CD4-positive, alpha-beta T cell (primary cell): ENCODE data around the gene SNTG2. TPM values are rescaled to one million over a fixed set of nuclear protein-coding genes. Genes with fewer than 3 reads are reported as not detected.

ENCODE experiments used
- ATAC-seq: fragments of 200-7000 bp; cut with Tn5 transposase; one replicate; pipeline ENCODE4 v1.10.0; 2022; ENCODE audit warnings: mild to moderate bottlenecking; ENCODE audit not compliant: poor library complexity
- CTCF ChIA-PET: fragments of 350-600 bp; sonication (Branson Sonifier 250); formaldehyde crosslinking; loops from one replicate; lab custom pipeline; 2021; ENCODE audit warnings: antibody characterized with exemption, inconsistent platforms; lab: Charles Lee
- POLR2A ChIA-PET: fragments of 350-600 bp; sonication (Branson Sonifier 250); formaldehyde crosslinking; loops from one replicate; lab custom pipeline; 2021; ENCODE audit warnings: antibody characterized with exemption, inconsistent platforms; lab: Charles Lee
- DNase-seq, 14 experiments: peaks; one replicate each; pipeline ENCODE4 v3.0.0-alpha.2; 2013 to 2020; ENCODE audit warnings: mixed read lengths in 2 of 14
- H3K27ac ChIP-seq, 2 donors: one replicate each; pipeline versions ENCODE4 v1.5.1 to v1.7.0; 2013; ENCODE audit warnings: low read length in 2 of 2, low read depth in 1 of 2, mild to moderate bottlenecking in 1 of 2
- H3K27me3 ChIP-seq, 2 experiments: 1 replicate in 1 of 2; 2 replicates in 1 of 2; pipeline versions ENCODE4 v1.6.1 to v1.7.0; 2013; ENCODE audit warnings: low read length in 2 of 2, control low read depth in 1 of 2, mild to moderate bottlenecking in 1 of 2, moderate library complexity in 1 of 2; ENCODE audit not compliant: insufficient read depth in 2 of 2, control insufficient read depth in 1 of 2
- H3K36me3 ChIP-seq: one replicate; pipeline ENCODE4 v1.6.1; 2013; ENCODE audit warnings: low read length, control low read depth; ENCODE audit not compliant: insufficient read depth
- H3K4me1 ChIP-seq: one replicate; pipeline ENCODE4 v1.6.1; 2013; ENCODE audit warnings: low read length, control low read depth; ENCODE audit not compliant: insufficient read depth
- H3K4me3 ChIP-seq: one replicate; pipeline ENCODE4 v1.5.1; 2013; ENCODE audit warnings: mild to moderate bottlenecking, low read length, moderate library complexity
- H3K9me3 ChIP-seq, 2 experiments: 1 replicate in 1 of 2; 2 replicates in 1 of 2; pipeline versions ENCODE4 v1.6.1 to v1.7.0; 2013; ENCODE audit warnings: low read length in 2 of 2, mild to moderate bottlenecking in 2 of 2, control low read depth in 1 of 2, moderate library complexity in 1 of 2; ENCODE audit not compliant: control insufficient read depth in 1 of 2, insufficient read depth in 1 of 2
- H3K27ac Mint-ChIP-seq: one replicate; pipeline ENCODE4 v1.8.0; 2020; ENCODE audit warnings: mixed read lengths
- H3K27me3 Mint-ChIP-seq: one replicate; pipeline ENCODE4 v1.8.0; 2021; ENCODE audit warnings: mixed read lengths
- H3K36me3 Mint-ChIP-seq: one replicate; pipeline ENCODE4 v1.8.0; 2021; ENCODE audit warnings: low read depth, mixed read lengths
- H3K4me1 Mint-ChIP-seq: one replicate; pipeline ENCODE4 v1.8.0; 2021; ENCODE audit warnings: low read depth, mixed read lengths
- H3K4me3 Mint-ChIP-seq: one replicate; pipeline ENCODE4 v1.8.0; 2020; ENCODE audit warnings: mild to moderate bottlenecking, mixed read lengths
- H3K9me3 Mint-ChIP-seq: one replicate; pipeline ENCODE4 v1.8.0; 2020; ENCODE audit warnings: mixed read lengths
- intact Hi-C, 2 experiments: fragments of 100-400 bp; cut with DNase I in 1 of 2; cut with micrococcal nuclease in 1 of 2; formaldehyde crosslinking; loops; one replicate each; pipeline versions ENCODE4 v1.15.1 to v1.9.0; 2023 to 2025; cut with DNase I, micrococcal nuclease
- total RNA-seq, 174 experiments: library from RNA in 2 of 174; stranded (reverse) in 2 of 174; gene quantifications; one replicate each; pipeline ENCODE4 v1.2.3 and lab custom pipeline; 2021 to 2026
- TF ChIP-seq, protein P1 (sequence below): fragments of 200-600 bp; IDR thresholded peaks from one replicate; pipeline ENCODE4 v1.8.0; 2022; ENCODE audit warnings: antibody characterized with exemption, mild to moderate bottlenecking

Gene SNTG2
- total RNA-seq, 2 experiments from 2014 or later: 1.1 to 1.5 TPM

- no peak overlapping the region for H3K4me3 Mint-ChIP-seq
- H3K36me3 Mint-ChIP-seq: no peaks in the 10 kb centered on the region
- ATAC-seq (no peak), DNase-seq (no peak)
- H3K9me3 Mint-ChIP-seq: no peaks in the 10 kb centered on the region
- no peak overlapping the region for H3K27ac Mint-ChIP-seq
- ChIA-PET CTCF (no interaction called here), POLR2A (no interaction called here)
- TF ChIP-seq, protein P1, sequence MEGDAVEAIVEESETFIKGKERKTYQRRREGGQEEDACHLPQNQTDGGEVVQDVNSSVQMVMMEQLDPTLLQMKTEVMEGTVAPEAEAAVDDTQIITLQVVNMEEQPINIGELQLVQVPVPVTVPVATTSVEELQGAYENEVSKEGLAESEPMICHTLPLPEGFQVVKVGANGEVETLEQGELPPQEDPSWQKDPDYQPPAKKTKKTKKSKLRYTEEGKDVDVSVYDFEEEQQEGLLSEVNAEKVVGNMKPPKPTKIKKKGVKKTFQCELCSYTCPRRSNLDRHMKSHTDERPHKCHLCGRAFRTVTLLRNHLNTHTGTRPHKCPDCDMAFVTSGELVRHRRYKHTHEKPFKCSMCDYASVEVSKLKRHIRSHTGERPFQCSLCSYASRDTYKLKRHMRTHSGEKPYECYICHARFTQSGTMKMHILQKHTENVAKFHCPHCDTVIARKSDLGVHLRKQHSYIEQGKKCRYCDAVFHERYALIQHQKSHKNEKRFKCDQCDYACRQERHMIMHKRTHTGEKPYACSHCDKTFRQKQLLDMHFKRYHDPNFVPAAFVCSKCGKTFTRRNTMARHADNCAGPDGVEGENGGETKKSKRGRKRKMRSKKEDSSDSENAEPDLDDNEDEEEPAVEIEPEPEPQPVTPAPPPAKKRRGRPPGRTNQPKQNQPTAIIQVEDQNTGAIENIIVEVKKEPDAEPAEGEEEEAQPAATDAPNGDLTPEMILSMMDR: no peak
- no peaks in the 10 kb centered on the region for H3K4me1 Mint-ChIP-seq
- H3K9me3 ChIP-seq: peaks cover 0 to 10% of the 10 kb centered on the region in 2 experiments
- no peaks in the 10 kb centered on the region for H3K4me1 ChIP-seq
- intact Hi-C loops: no loop called here
- no peak overlapping the region for H3K4me3 ChIP-seq
- no peaks in the 10 kb centered on the region for H3K36me3 ChIP-seq
- H3K27me3 ChIP-seq: no peaks in the 10 kb centered on the region
- peaks cover 5% of the 10 kb centered on the region for H3K27me3 Mint-ChIP-seq
- no peak overlapping the region for H3K27ac ChIP-seq
Measured at GRCh38 chr2:915979-916378, 34.7 kb upstream of the SNTG2 start.

GRCh38 chr2:916935-917334 lies 33.7 kb upstream of the SNTG2 start:
- H3K4me3 Mint-ChIP-seq: no peak overlapping the region
- POLR2A ChIA-PET: no interaction called here

DNA sequence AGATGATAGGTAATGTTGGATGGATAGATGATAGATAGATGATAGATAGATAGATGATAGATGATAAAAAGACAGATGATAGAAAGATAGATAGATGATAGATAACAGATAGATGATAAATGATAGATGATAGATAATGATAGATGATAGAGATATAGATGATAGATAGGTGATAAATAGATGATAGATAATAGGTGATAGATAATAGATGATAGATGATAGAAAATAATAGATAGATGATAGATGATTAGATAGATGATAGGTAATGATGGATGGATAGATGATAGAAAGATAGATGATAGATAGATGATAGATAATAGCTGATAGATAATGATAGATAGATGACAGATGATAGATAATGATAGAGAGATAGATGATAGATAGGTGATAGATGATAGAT lies 31.0 kb upstream of the SNTG2 start:
- ChIA-PET CTCF (no interaction called here), POLR2A (no interaction called here)
- TF ChIP-seq, protein P1: no peak
- Mint-ChIP-seq H3K4me3 (no peak overlapping the region), H3K36me3 (no peaks in the 10 kb centered on the region), H3K9me3 (no peaks in the 10 kb centered on the region), H3K4me1 (no peaks in the 10 kb centered on the region), H3K27me3 (peaks cover 7% of the 10 kb centered on the region), H3K27ac (no peak overlapping the region)
- no peak for ATAC-seq
- Histone ChIP-seq H3K4me3 (no peak overlapping the region), H3K36me3 (no peaks in the 10 kb centered on the region), H3K9me3 (peaks cover 0 to 10% of the 10 kb centered on the region in 2 experiments), H3K4me1 (no peaks in the 10 kb centered on the region), H3K27me3 (no peaks in the 10 kb centered on the region), H3K27ac (no peak overlapping the region)
- intact Hi-C loops: no loop called here
- no peak for DNase-seq

More at GRCh38 chr2:916935-917334, 33.7 kb upstream of the SNTG2 start:
- no peaks in the 10 kb centered on the region for H3K36me3 Mint-ChIP-seq
- TF ChIP-seq, protein P1: no peak
- Histone ChIP-seq H3K36me3 (no peaks in the 10 kb centered on the region), H3K27me3 (no peaks in the 10 kb centered on the region), H3K4me3 (no peak overlapping the region), H3K9me3 (peaks cover 0 to 10% of the 10 kb centered on the region in 2 experiments), H3K27ac (no peak overlapping the region), H3K4me1 (no peaks in the 10 kb centered on the region)
- CTCF ChIA-PET: no interaction called here
- intact Hi-C loops: no loop called here
- no peaks in the 10 kb centered on the region for H3K4me1 Mint-ChIP-seq
- DNase-seq: no peak
- no peak for ATAC-seq
- H3K27ac Mint-ChIP-seq: no peak overlapping the region
- H3K27me3 Mint-ChIP-seq: peaks cover 5% of the 10 kb centered on the region
- H3K9me3 Mint-ChIP-seq: no peaks in the 10 kb centered on the region
